Skeletal muscle satellite cell (primary cell): ENCODE results near the gene NUP98.

ENCODE experiments used
- H3K27me3 ChIP-seq: 2 replicates; pipeline ENCODE4 v1.7.0; 2013; ENCODE audit warnings: low read length; ENCODE audit not compliant: control insufficient read depth, insufficient read depth
- H3K36me3 ChIP-seq: 2 replicates; pipeline ENCODE4 v1.7.0; 2013; ENCODE audit warnings: mild to moderate bottlenecking, control low read depth, low read length; ENCODE audit not compliant: insufficient read depth
- H3K4me1 ChIP-seq: 2 replicates; pipeline ENCODE4 v1.7.0; 2013; ENCODE audit warnings: low read length; ENCODE audit not compliant: control insufficient read depth, insufficient read depth
- H3K4me2 ChIP-seq: 2 replicates; pipeline ENCODE4 v1.7.0; 2013; ENCODE audit warnings: mild to moderate bottlenecking, low read length
- H3K4me3 ChIP-seq: 2 replicates; pipeline ENCODE4 v1.7.0; 2013; ENCODE audit warnings: low read length
- H3K9ac ChIP-seq: 2 replicates; pipeline ENCODE4 v1.7.0; 2013; ENCODE audit warnings: mild to moderate bottlenecking, low read depth, low read length, moderate library complexity
- H3K9me3 ChIP-seq: replicated peaks from 2 replicates; pipeline ENCODE4 v1.7.0; 2013; ENCODE audit warnings: mild to moderate bottlenecking, control low read depth, low read length

NUP98 gene

GRCh38 chr11:3642071-3642951, 155.0 kb downstream of the NUP98 start:
- Histone ChIP-seq H3K4me3 (peak overlapping the region; percentile 63), H3K4me2 (peak overlapping the region; percentile 95), H3K9ac (peak overlapping the region; percentile 57), H3K36me3 (no peaks in the 10 kb centered on the region), H3K4me1 (no peaks in the 10 kb centered on the region), H3K9me3 (no peaks in the 10 kb centered on the region), H3K27me3 (peaks cover 52% of the 10 kb centered on the region)

GRCh38 chr11:3641701-3642070, 155.7 kb downstream of the NUP98 start, which contains the start of gene ART5:
Gene ART5, minus strand, starts transcription at chr11:3641992. Its CDS starts 130 bp downstream, at chr11:3641862.
- H3K4me1 ChIP-seq: no peaks in the 10 kb centered on the region
- no peaks in the 10 kb centered on the region for H3K9me3 ChIP-seq
- peak within 1 kb of the TSS; percentile 95 for H3K4me2 ChIP-seq
- H3K27me3 ChIP-seq: peaks cover 54% of the 10 kb centered on the region
- no peaks in the 10 kb centered on the region for H3K36me3 ChIP-seq
- H3K4me3 ChIP-seq: peak within 1 kb of the TSS; percentile 63
- H3K9ac ChIP-seq: peak within 1 kb of the TSS; percentile 57

DNA sequence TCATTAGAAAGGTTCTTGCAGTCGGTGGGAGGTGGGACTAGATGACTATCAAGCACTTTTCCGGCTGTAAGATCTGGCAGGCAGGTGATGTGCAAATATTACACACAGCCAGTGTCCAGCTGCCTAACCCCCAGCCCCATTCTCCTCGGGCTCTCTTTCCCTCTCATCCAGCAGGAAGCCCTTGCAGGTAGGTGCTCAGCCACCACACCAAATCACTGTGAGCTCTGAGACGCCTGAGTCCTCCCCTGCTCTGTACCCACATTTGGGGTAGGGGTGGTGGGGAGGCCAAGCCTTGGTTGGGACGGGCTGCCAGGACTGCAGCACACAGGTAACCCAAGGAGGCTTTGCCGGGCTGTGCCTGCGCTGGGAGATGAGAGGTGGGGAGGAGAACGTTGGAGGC, 156.2 kb downstream of the NUP98 start:
- Histone ChIP-seq H3K9ac (no peak overlapping the region), H3K9me3 (no peaks in the 10 kb centered on the region), H3K36me3 (no peaks in the 10 kb centered on the region), H3K4me1 (no peaks in the 10 kb centered on the region), H3K4me3 (no peak overlapping the region), H3K4me2 (no peak overlapping the region), H3K27me3 (peaks cover 54% of the 10 kb centered on the region)

DNA sequence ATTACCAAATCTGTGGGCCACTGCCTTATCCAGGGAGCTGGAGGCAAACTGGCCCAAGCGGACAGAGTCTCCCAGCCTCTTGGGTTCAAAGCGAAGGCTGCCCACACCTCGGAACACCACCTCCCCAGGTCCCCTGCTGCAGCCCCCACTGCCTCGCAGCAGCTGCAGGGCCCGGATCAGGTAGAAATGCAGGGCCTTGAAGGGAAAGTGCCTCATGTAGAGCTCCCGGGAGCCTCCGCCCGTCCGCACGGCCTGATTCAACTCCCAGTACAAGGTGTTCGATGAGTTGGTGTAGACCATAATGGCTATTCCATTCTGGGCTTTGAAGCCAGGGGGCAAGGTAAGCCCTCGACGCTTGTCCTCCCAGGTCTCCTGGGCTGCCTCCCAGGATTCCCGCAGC, 157.5 kb downstream of the NUP98 start:
- Histone ChIP-seq H3K4me3 (no peak overlapping the region), H3K36me3 (no peaks in the 10 kb centered on the region), H3K9me3 (no peaks in the 10 kb centered on the region), H3K9ac (no peak overlapping the region), H3K4me2 (no peak overlapping the region), H3K27me3 (peaks cover 44% of the 10 kb centered on the region), H3K4me1 (no peaks in the 10 kb centered on the region)

DNA sequence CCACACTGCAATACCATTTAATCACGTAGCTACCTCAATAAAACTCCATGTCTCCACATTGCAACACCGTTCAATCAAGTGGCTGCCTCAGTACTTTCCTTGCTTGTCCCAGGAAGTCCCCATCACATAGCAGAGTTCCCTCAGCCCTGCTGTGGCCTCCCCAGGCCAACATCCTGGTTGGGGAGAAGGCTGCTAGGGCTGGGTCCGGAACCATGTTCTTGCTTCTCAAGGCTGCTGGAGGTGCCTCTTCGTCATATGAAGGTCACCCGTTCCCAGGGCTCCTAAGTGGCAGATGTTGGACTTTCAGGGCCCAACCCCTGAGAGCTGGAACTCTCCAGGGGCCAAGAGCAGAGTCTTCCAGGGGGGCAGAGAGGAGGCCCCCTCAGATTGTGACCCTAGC, 158.8 kb downstream of the NUP98 start:
- no peak overlapping the region for H3K4me2 ChIP-seq
- H3K27me3 ChIP-seq: peaks cover 48% of the 10 kb centered on the region
- H3K4me3 ChIP-seq: no peak overlapping the region
- H3K9me3 ChIP-seq: no peaks in the 10 kb centered on the region
- no peaks in the 10 kb centered on the region for H3K4me1 ChIP-seq
- no peak overlapping the region for H3K9ac ChIP-seq
- H3K36me3 ChIP-seq: no peaks in the 10 kb centered on the region

DNA sequence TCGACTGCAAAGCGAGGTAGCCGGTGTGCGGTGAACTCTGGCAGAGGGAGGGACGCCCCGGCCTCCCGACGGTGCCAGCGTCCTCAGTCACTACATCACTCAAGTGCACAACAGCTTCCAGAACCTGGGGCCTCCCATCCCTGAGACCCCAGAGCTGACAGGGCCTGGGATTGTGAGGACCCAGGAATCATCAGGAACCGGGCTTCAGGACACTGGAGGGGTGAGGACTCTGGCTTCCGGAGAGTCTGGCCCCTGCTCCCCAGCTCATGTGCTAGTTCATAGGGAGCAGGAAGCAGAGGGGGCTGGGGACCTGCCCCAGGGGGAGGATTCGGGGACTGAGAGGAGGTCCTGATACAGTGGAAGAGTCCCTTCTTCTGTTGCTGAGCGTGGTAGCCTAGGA, 160.2 kb downstream of the NUP98 start:
- Histone ChIP-seq H3K4me2 (no peak overlapping the region), H3K4me3 (no peak overlapping the region), H3K36me3 (no peaks in the 10 kb centered on the region), H3K27me3 (peaks cover 43% of the 10 kb centered on the region), H3K4me1 (no peaks in the 10 kb centered on the region), H3K9ac (no peak overlapping the region), H3K9me3 (no peaks in the 10 kb centered on the region)

DNA sequence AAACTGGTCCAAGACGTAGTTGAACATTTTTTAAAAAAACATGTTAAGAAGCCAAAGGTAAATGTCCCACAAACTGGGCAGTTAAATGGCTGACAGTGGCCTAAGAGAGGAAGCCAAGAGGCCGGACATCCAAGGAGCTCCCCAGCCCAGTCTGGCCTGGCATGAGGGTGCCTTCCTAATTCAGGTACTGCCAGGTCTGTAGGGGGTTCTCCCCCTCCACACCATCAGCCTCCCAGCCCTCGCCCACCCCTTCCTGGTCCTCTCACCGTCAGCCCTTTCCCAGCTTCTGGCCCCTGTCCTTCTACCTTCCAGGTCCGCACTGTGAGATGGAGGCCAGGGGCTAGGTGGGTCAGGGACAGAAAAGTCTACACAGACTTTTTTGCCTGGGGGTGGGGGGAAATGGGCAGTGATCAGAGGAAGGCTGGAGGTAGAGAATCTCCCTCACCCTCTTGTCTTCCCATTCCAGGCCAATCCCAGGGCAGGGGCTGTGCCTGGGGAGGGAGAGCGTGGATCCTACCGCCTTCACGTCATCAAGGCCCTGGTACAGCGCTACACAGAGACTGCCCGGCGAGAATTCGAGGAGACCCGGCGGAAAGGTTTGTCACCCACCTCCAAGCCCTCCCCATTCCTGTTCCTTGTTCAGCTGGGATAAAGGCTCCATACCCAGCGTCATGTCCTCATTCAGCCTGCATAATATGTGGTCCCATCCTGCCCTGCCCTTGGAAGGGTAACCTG, 161.5 kb downstream of the NUP98 start:
- no peaks in the 10 kb centered on the region for H3K9me3 ChIP-seq
- no peak overlapping the region for H3K4me3 ChIP-seq
- peaks cover 34% of the 10 kb centered on the region for H3K27me3 ChIP-seq
- H3K4me1 ChIP-seq: no peaks in the 10 kb centered on the region
- no peaks in the 10 kb centered on the region for H3K36me3 ChIP-seq
- H3K9ac ChIP-seq: no peak overlapping the region
- H3K4me2 ChIP-seq: no peak overlapping the region

GRCh38 chr11:3632070-3632660, 165.2 kb downstream of the NUP98 start:
- Histone ChIP-seq H3K4me3 (no peak overlapping the region), H3K27me3 (peaks cover 20% of the 10 kb centered on the region), H3K4me2 (no peak overlapping the region), H3K36me3 (no peaks in the 10 kb centered on the region), H3K4me1 (no peaks in the 10 kb centered on the region), H3K9ac (no peak overlapping the region), H3K9me3 (no peaks in the 10 kb centered on the region)

- no peaks in the 10 kb centered on the region for H3K9me3 ChIP-seq
- no peak overlapping the region for H3K4me2 ChIP-seq
- no peaks in the 10 kb centered on the region for H3K36me3 ChIP-seq
- H3K4me3 ChIP-seq: no peak overlapping the region
- H3K27me3 ChIP-seq: peaks cover 15% of the 10 kb centered on the region
- no peaks in the 10 kb centered on the region for H3K4me1 ChIP-seq
- no peak overlapping the region for H3K9ac ChIP-seq
Measured at GRCh38 chr11:3631331-3631730, 166.0 kb downstream of the NUP98 start.

GRCh38 chr11:3627291-3627690, 170.1 kb downstream of the NUP98 start:
- H3K9me3 ChIP-seq: no peaks in the 10 kb centered on the region
- H3K4me1 ChIP-seq: no peaks in the 10 kb centered on the region
- no peak overlapping the region for H3K4me2 ChIP-seq
- no peaks in the 10 kb centered on the region for H3K36me3 ChIP-seq
- H3K27me3 ChIP-seq: peaks cover 3% of the 10 kb centered on the region
- no peak overlapping the region for H3K9ac ChIP-seq
- H3K4me3 ChIP-seq: no peak overlapping the region

- Histone ChIP-seq H3K9me3 (no peaks in the 10 kb centered on the region), H3K4me1 (no peaks in the 10 kb centered on the region), H3K36me3 (no peaks in the 10 kb centered on the region), H3K27me3 (peaks cover 10% of the 10 kb centered on the region), H3K9ac (no peak overlapping the region), H3K4me3 (no peak overlapping the region), H3K4me2 (no peak overlapping the region)
Measured at GRCh38 chr11:3626250-3626960, 170.9 kb downstream of the NUP98 start.
